Cerebellar cortex (tissue), 1 donor: ENCODE measurements around the gene OR4D1.
A peak's percentile ranks its signal among the peaks of the same experiment; 100 is the strongest.

Experiments
- DNase-seq: peaks from one replicate; pipeline ENCODE4 v3.0.0-alpha.2; 2015; ENCODE audit warnings: low spot score

Gene OR4D1

DNA sequence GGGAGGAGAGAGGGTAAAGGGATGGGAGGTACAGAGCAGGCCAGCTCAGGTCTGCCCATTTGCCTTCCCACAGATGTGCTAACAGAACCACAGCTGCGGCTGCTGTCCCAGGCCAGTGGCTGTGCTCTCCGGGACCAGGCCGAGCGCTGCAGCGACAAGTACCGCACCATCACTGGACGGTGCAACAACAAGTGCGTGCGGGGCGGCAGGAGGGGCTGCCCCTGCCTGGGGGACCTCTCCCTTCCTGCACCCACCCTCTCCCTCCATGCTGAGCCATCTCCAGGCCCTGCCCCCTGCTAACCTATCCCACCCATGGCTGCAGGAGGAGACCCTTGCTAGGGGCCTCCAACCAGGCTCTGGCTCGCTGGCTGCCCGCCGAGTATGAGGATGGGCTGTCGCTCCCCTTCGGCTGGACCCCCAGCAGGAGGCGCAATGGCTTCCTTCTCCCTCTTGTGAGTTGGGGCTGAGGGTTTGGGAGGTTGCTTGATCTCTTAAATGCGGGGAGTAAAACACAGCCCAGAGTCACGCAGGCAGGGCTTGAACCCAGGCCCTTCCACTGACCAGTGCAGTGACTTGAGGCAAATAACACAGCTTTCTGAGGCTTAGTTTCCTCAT, 45.6 kb downstream of the OR4D1 start:
- DNase-seq: no peak

DNA sequence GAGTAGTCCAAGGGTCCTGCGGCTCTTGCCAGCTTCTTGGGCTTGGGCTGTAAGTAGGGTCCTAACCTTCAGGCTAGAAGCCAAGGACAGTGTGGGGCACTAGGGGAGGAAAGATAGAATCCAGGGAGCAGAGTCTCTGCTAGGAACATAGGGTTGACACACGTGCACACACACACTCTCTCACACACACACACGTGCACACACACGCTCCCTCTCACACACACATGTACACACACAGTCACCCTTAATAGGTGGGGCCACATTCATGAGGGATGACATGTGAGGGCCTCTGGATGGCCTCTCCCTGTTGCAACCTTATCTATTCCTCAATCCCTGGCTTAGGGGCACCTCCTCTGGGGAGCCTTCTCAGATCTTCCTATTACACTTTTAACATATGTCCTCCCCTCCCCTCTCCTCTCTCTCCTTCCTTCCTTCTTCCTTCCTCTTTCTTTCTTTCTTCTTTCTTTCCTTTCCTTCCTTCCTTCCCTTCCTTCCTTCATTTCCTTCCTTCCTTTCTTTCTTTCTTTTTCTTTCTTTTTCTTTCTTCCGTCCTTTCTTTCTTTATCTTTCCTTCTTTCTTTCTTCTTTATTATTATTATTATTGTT, 47.4 kb downstream of the OR4D1 start:
- no peak for DNase-seq

DNA sequence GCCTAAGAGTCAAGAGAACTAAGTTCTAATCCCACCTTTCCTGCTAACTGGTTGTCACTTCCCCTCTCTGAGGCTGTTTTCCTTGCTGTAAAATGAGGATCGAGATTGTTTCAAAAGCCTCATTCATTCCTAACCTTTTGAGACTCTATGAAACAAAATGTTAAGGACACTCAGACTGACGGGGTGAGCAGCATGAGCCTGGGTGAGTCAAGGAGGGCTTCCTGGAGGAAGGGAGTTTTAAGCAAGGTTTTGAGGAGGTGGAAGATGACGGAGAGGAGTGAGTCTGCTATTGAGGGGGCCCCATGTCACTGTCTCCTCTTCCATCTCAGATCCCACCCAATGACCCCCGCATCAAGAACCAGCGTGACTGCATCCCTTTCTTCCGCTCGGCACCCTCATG, 48.4 kb downstream of the OR4D1 start:
- no peak for DNase-seq

DNA sequence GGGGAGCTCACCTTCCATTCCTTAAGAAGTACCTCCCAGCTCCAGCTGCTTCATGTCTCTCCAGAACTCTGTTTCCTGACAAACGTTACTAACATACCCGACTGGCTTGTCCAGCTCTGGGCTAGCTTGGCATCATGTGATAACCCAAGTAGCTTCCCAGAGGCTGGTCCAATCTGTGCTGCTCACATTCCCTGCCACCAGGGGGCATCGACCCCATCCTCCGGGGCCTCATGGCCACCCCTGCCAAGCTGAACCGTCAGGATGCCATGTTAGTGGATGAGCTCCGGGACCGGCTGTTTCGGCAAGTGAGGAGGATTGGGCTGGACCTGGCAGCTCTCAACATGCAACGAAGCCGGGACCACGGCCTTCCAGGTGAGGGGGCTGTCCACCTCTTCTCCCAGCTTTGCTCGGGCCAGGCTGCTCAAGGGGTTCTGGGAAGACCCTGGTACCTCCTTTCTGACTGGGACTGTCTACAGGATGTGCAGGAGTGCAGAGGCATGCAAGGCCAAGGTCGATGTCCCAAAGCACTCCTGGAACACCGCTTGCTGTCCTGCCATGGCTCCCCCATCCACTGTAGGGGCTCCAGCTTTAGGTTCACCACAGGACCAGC, 51.9 kb downstream of the OR4D1 start:
- peak; percentile 44 for DNase-seq

DNA sequence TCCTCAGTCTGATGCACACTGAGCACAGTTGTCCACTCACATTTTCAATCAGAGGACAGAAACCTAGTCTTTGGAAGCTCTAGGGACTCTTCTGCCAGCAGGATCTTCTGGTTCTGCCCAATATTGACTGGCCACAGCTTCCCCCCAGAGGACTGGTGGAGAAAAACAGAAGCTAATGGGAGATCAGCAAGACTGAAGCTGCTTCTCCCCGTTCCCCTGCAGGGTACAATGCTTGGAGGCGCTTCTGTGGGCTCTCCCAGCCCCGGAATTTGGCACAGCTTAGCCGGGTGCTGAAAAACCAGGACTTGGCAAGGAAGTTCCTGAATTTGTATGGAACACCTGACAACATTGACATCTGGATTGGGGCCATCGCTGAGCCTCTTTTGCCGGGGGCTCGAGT, 54.7 kb downstream of the OR4D1 start:
- no peak for DNase-seq

DNA sequence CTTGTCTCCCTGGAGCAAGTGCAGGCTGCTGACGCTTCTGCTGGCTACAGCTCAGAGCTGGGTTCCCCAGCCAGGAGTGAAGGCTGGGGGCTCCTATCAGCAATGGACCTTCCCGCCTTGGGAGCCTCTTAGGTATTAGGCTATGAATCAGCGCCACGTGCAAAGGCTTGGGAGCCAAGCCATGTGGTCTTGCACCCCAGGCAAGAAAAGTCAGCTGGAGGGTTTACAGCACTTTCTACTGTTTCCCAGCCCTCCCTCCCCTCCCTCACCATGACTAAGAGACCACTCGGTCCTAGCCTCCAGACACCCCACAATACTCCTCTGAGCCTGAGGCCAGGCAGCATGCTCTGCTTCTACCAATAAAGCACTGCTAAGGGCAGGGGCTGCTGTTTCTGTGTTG, 56.6 kb downstream of the OR4D1 start:
- DNase-seq: no peak

DNA sequence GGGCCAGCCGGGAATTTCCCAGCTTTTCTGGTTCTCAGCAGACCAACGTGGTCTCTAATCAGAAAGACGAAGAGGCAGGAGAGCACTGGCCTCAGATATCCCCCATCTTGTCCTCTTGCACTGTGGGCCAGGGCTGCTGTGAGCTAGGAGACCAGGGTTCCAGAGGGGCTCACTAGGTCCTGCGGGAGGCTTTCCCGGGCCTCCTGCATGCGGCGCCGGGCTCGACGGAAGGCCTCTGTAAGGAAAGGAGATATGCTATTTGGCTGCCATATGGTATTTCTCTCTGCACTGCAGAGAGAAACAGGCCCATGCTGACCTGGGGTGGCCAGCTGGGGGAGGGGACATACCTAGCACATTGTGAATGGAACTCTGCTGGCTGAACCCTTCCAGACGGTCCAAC, 57.8 kb downstream of the OR4D1 start:
- no peak for DNase-seq

DNA sequence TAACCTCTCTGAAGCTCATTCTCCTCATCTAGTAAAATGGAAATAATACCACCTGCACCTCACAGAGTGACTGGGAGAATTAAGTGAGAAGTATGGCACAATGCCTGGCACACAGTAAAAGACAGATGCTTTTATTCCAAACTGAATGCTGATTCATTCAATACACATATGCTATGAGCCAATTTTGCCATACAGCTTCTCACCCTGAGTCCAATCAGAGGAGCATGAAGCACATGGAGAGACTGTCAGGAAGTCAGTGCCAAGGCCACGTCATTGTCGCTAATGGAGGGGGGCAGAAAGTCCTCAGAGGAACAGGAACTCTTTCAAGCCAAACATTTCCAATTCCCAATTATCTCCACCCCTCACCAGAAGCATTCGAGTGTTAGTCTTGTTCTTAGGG, 59.3 kb downstream of the OR4D1 start:
- no peak for DNase-seq

DNA sequence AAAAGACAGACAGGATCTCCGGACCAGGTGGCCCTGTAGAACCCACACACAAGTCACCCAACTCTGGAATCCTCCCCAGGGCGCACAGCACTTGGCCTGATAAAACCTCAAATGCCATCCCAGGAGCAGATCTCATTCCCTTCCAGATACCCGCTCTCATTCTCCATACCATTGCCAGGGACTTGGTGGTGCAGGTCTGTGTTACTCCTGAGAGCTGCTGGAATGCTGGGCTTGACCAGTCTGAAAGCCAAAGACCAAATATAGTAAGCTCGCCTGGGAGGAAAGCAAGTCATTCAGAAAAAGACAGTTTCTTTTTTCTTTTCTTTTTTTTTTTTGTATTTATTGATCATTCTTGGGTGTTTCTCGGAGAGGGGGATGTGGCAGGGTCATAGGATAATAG, 60.2 kb downstream of the OR4D1 start:
- no peak for DNase-seq
